ENCODE results near the gene BCKDHB.

Gene BCKDHB

GRCh38 chr6:80154160-80154559, 47.7 kb downstream of the BCKDHB start:
- DNase-seq, result no peak

- DNase-seq, result no peak
These were observed 49.8 kb downstream of the BCKDHB start for GRCh38 chr6:80156221-80156620.

GRCh38 chr6:80158478-80158989, 52.1 kb downstream of the BCKDHB start:
- DNase-seq, result no peak

- no peak for DNase-seq
These were observed 55.0 kb downstream of the BCKDHB start for GRCh38 chr6:80161434-80161833.

GRCh38 chr6:80163754-80164187, 57.3 kb downstream of the BCKDHB start:
- no peak for DNase-seq

GRCh38 chr6:80165143-80165542, 58.7 kb downstream of the BCKDHB start:
- DNase-seq, result no peak

GRCh38 chr6:80165819-80166218, 59.3 kb downstream of the BCKDHB start:
- no peak for DNase-seq

- DNase-seq, result no peak
These were observed 64.0 kb downstream of the BCKDHB start for GRCh38 chr6:80170433-80170832.

- no peak for DNase-seq
These were observed 66.9 kb downstream of the BCKDHB start for GRCh38 chr6:80173411-80173810.

GRCh38 chr6:80174900-80175572, 68.6 kb downstream of the BCKDHB start:
- no peak for DNase-seq

GRCh38 chr6:80179695-80180094, 73.2 kb downstream of the BCKDHB start:
- no peak for DNase-seq

GRCh38 chr6:80181352-80182081, 75.0 kb downstream of the BCKDHB start:
- DNase-seq, result no peak

- no peak for DNase-seq
These were observed 75.8 kb downstream of the BCKDHB start for GRCh38 chr6:80182308-80182707.

GRCh38 chr6:80183019-80183795, 76.7 kb downstream of the BCKDHB start:
- DNase-seq, result no peak

- DNase-seq, result no peak
These were observed 79.0 kb downstream of the BCKDHB start for GRCh38 chr6:80185492-80185891.

- DNase-seq, result no peak
These were observed 79.6 kb downstream of the BCKDHB start for GRCh38 chr6:80186082-80186481.

- DNase-seq, result no peak
These were observed 90.4 kb downstream of the BCKDHB start for GRCh38 chr6:80196906-80197305.

GRCh38 chr6:80197474-80197873, 91.0 kb downstream of the BCKDHB start:
- no peak for DNase-seq

- no peak for DNase-seq
These were observed 91.5 kb downstream of the BCKDHB start for GRCh38 chr6:80197986-80198385.

- no peak for DNase-seq
These were observed 96.8 kb downstream of the BCKDHB start for GRCh38 chr6:80203283-80203682.

- DNase-seq, result no peak
These were observed 98.9 kb downstream of the BCKDHB start for GRCh38 chr6:80205404-80205803.

GRCh38 chr6:80206758-80207157, 100.3 kb downstream of the BCKDHB start:
- DNase-seq, result no peak

- no peak for DNase-seq
These were observed 103.0 kb downstream of the BCKDHB start for GRCh38 chr6:80209430-80209829.

GRCh38 chr6:80210618-80211017, 104.1 kb downstream of the BCKDHB start:
- no peak for DNase-seq
